ENCODE data around the gene ATP12A. TPM values are rescaled to one million over a fixed set of nuclear protein-coding genes. Genes with fewer than 3 reads are reported as not detected.

ATP12A gene
- total and polyA plus RNA-seq, 2 experiments from 2014 or later: 0.07 to 0.31 TPM

DNA sequence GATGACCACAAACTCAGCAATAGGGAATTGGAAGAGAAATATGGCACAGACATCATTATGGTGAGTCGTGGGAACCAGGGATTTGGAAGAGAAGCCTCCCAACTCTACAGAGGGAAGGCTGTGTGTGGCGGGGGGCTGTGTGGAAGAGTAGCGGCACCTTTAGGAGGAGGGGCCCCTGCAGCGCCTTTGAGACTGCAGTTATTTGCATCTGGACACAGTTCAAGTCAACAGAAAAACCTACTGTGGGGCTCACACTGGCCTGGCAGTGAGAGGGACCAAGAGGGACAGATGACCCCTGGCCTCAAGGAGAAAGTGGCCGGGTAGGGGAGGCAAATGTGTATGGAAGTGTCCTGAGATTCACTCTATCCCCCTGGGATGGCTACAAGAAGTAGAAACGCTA lies 5.1 kb downstream of the ATP12A start:
- Histone ChIP-seq H2AFZ (no peak overlapping the region), H3K27ac (no peak overlapping the region), H3K27me3 (peaks cover 12% of the 10 kb centered on the region), H3K9me2 (replicated peaks; ENCODE audit: insufficient read depth) (no peaks in the 10 kb centered on the region), H3K36me3 (replicated peaks; ENCODE audit: insufficient read depth, low read depth) (no peaks in the 10 kb centered on the region), H4K20me1 (ENCODE audit: insufficient read depth, poor library complexity, severe bottlenecking) (no peaks in the 10 kb centered on the region), H3K4me3 (no peak overlapping the region), H3K9me3 (ENCODE audit: low read depth) (no peaks in the 10 kb centered on the region), H3K79me2 (no peaks in the 10 kb centered on the region), H3K4me2 (no peak overlapping the region), H3K4me1 (ENCODE audit: insufficient read depth) (no peaks in the 10 kb centered on the region)
- 88% methylated on average over 6 of the region's 6 CpGs for WGBS (ENCODE audit: low lambda C conversion rate, missing lambda C conversion rate)
- DNase-seq (ENCODE audit: low spot score): no peak
- TF ChIP-seq CTCF (IDR thresholded peaks at IDR 0.05; ENCODE audit: poor library complexity): no peak
- no peak for TF ChIP-seq EZH2phosphoT487 (IDR thresholded peaks at IDR 0.05; ENCODE audit: low read depth, severe bottlenecking, unreplicated experiment)
- TF ChIP-seq EZH2 (IDR thresholded peaks at IDR 0.05; ENCODE audit: borderline replicate concordance): no peak

- no peak overlapping the region for H3K27ac ChIP-seq
- H3K9me3 ChIP-seq (ENCODE audit: low read depth): no peaks in the 10 kb centered on the region
- H3K9me2 ChIP-seq (replicated peaks; ENCODE audit: insufficient read depth): no peaks in the 10 kb centered on the region
- WGBS (ENCODE audit: low lambda C conversion rate, missing lambda C conversion rate): 83% methylated on average over 7 of the region's 7 CpGs
- H3K4me1 ChIP-seq (ENCODE audit: insufficient read depth): no peaks in the 10 kb centered on the region
- H3K27me3 ChIP-seq: no peaks in the 10 kb centered on the region
- no peaks in the 10 kb centered on the region for H4K20me1 ChIP-seq (ENCODE audit: insufficient read depth, poor library complexity, severe bottlenecking)
- H2AFZ ChIP-seq: no peak overlapping the region
- no peak overlapping the region for H3K4me2 ChIP-seq
- H3K4me3 ChIP-seq: no peak overlapping the region
- no peaks in the 10 kb centered on the region for H3K79me2 ChIP-seq
- no peak for TF ChIP-seq EZH2phosphoT487 (IDR thresholded peaks at IDR 0.05; ENCODE audit: low read depth, severe bottlenecking, unreplicated experiment)
- TF ChIP-seq EZH2 (IDR thresholded peaks at IDR 0.05; ENCODE audit: borderline replicate concordance): no peak
- TF ChIP-seq CTCF (IDR thresholded peaks at IDR 0.05; ENCODE audit: poor library complexity): no peak
- H3K36me3 ChIP-seq (replicated peaks; ENCODE audit: insufficient read depth, low read depth): no peaks in the 10 kb centered on the region
- DNase-seq (ENCODE audit: low spot score): no peak
Measured at GRCh38 chr13:24687611-24688010, 7.4 kb downstream of the ATP12A start.

GRCh38 chr13:24688111-24688510 lies 7.9 kb downstream of the ATP12A start:
- H3K79me2 ChIP-seq: no peaks in the 10 kb centered on the region
- DNase-seq (ENCODE audit: low spot score): no peak
- no peaks in the 10 kb centered on the region for H3K4me1 ChIP-seq (ENCODE audit: insufficient read depth)
- H2AFZ ChIP-seq: no peak overlapping the region
- H3K36me3 ChIP-seq (replicated peaks; ENCODE audit: insufficient read depth, low read depth): no peaks in the 10 kb centered on the region
- H3K27ac ChIP-seq: no peak overlapping the region
- no peak overlapping the region for H3K4me2 ChIP-seq
- no peaks in the 10 kb centered on the region for H4K20me1 ChIP-seq (ENCODE audit: insufficient read depth, poor library complexity, severe bottlenecking)
- 36% methylated on average over 10 of the region's 10 CpGs for WGBS (ENCODE audit: low lambda C conversion rate, missing lambda C conversion rate)
- no peak overlapping the region for H3K4me3 ChIP-seq
- H3K27me3 ChIP-seq: no peaks in the 10 kb centered on the region
- no peaks in the 10 kb centered on the region for H3K9me3 ChIP-seq (ENCODE audit: low read depth)
- H3K9me2 ChIP-seq (replicated peaks; ENCODE audit: insufficient read depth): no peaks in the 10 kb centered on the region
- TF ChIP-seq EZH2 (IDR thresholded peaks at IDR 0.05; ENCODE audit: borderline replicate concordance) (no peak), CTCF (IDR thresholded peaks at IDR 0.05; ENCODE audit: poor library complexity) (no peak), EZH2phosphoT487 (IDR thresholded peaks at IDR 0.05; ENCODE audit: low read depth, severe bottlenecking, unreplicated experiment) (no peak)

DNA sequence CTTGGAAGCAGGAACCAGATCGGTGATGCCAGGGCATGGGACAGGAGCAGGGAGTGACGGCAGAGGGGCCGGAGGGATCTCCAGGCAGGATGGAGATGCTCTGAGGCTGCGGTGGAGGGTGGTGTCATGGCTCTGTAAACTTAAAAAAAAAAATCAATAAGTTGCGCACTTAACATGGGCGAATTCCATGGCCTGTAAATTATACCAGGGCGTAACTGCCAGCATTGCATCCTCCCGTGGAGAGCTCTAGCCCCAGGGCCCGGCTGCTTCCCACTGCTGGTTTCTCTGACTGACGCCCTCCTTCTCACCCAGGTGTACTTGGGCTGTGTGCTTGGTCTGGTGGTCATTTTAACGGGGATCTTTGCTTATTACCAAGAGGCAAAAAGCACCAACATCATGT lies 8.7 kb downstream of the ATP12A start:
- no peak for DNase-seq (ENCODE audit: low spot score)
- Histone ChIP-seq H3K27ac (no peak overlapping the region), H4K20me1 (ENCODE audit: insufficient read depth, poor library complexity, severe bottlenecking) (no peaks in the 10 kb centered on the region), H3K9me3 (ENCODE audit: low read depth) (no peaks in the 10 kb centered on the region), H3K9me2 (replicated peaks; ENCODE audit: insufficient read depth) (no peaks in the 10 kb centered on the region), H3K4me2 (no peak overlapping the region), H3K36me3 (replicated peaks; ENCODE audit: insufficient read depth, low read depth) (no peaks in the 10 kb centered on the region), H3K4me1 (ENCODE audit: insufficient read depth) (no peaks in the 10 kb centered on the region), H3K4me3 (no peak overlapping the region), H2AFZ (no peak overlapping the region), H3K79me2 (no peaks in the 10 kb centered on the region), H3K27me3 (no peaks in the 10 kb centered on the region)
- WGBS (ENCODE audit: low lambda C conversion rate, missing lambda C conversion rate): 87% methylated on average over 11 of the region's 11 CpGs
- no peak for TF ChIP-seq EZH2phosphoT487 (IDR thresholded peaks at IDR 0.05; ENCODE audit: low read depth, severe bottlenecking, unreplicated experiment)
- TF ChIP-seq EZH2 (IDR thresholded peaks at IDR 0.05; ENCODE audit: borderline replicate concordance): no peak
- no peak for TF ChIP-seq CTCF (IDR thresholded peaks at IDR 0.05; ENCODE audit: poor library complexity)

Data from hepatocyte (in vitro differentiated cells).